Midbrain (tissue), 1 donor: ENCODE measurements around the gene RFTN1.

Experiments used
- DNase-seq: peaks from one replicate; lab custom pipeline; 2025; lab: John Stamatoyannopoulos, UW

The RFTN1 gene

GRCh38 chr3:16377196-16377595 lies 136.3 kb downstream of the RFTN1 start:
- DNase-seq, result no peak

- no peak for DNase-seq
These were observed 137.6 kb downstream of the RFTN1 start for GRCh38 chr3:16375891-16376290.

- no peak for DNase-seq
These were observed 138.6 kb downstream of the RFTN1 start for GRCh38 chr3:16374935-16375245.

GRCh38 chr3:16374047-16374934 lies 139.2 kb downstream of the RFTN1 start:
- no peak for DNase-seq

- DNase-seq, result no peak
These were observed 140.1 kb downstream of the RFTN1 start for GRCh38 chr3:16373341-16373946.

- no peak for DNase-seq
These were observed 140.9 kb downstream of the RFTN1 start for GRCh38 chr3:16372362-16373292.

GRCh38 chr3:16370872-16371740 lies 142.4 kb downstream of the RFTN1 start:
- DNase-seq, result no peak

GRCh38 chr3:16370503-16370871 lies 143.0 kb downstream of the RFTN1 start:
- DNase-seq, result no peak

GRCh38 chr3:16369885-16370284 lies 143.6 kb downstream of the RFTN1 start:
- no peak for DNase-seq

- DNase-seq, result no peak
These were observed 144.2 kb downstream of the RFTN1 start for GRCh38 chr3:16369276-16369675.

GRCh38 chr3:16366581-16366980 lies 146.9 kb downstream of the RFTN1 start:
- no peak for DNase-seq

GRCh38 chr3:16365491-16366128 lies 147.9 kb downstream of the RFTN1 start:
- DNase-seq, result no peak

GRCh38 chr3:16364963-16365362 lies 148.5 kb downstream of the RFTN1 start:
- no peak for DNase-seq

- DNase-seq, result no peak
These were observed 149.2 kb downstream of the RFTN1 start for GRCh38 chr3:16364323-16364722.

- DNase-seq, result no peak
These were observed 149.9 kb downstream of the RFTN1 start for GRCh38 chr3:16363636-16364035.

- DNase-seq, result no peak
These were observed 150.7 kb downstream of the RFTN1 start for GRCh38 chr3:16362770-16363169.

GRCh38 chr3:16361087-16361486 lies 152.4 kb downstream of the RFTN1 start:
- no peak for DNase-seq

GRCh38 chr3:16359331-16359730 lies 154.2 kb downstream of the RFTN1 start:
- no peak for DNase-seq

GRCh38 chr3:16358336-16358735 lies 155.2 kb downstream of the RFTN1 start:
- no peak for DNase-seq

GRCh38 chr3:16357186-16358121 lies 156.0 kb downstream of the RFTN1 start:
- DNase-seq, result peak; percentile 32
